SKM-1 (cell line): ENCODE data around the gene PCDH15.

ENCODE experiments used
- DNase-seq: peaks from one replicate; lab custom pipeline; 2025; ENCODE audit not compliant: unreplicated experiment; lab: John Stamatoyannopoulos, UW

Gene PCDH15

GRCh38 chr10:54708591-54708990, 92.4 kb downstream of the PCDH15 start:
- DNase-seq: no peak

GRCh38 chr10:54708021-54708420, 93.0 kb downstream of the PCDH15 start:
- no peak for DNase-seq

GRCh38 chr10:54702583-54703485, 98.2 kb downstream of the PCDH15 start:
- no peak for DNase-seq

- DNase-seq: no peak
These were observed 109.7 kb downstream of the PCDH15 start for GRCh38 chr10:54691331-54691730.

DNA sequence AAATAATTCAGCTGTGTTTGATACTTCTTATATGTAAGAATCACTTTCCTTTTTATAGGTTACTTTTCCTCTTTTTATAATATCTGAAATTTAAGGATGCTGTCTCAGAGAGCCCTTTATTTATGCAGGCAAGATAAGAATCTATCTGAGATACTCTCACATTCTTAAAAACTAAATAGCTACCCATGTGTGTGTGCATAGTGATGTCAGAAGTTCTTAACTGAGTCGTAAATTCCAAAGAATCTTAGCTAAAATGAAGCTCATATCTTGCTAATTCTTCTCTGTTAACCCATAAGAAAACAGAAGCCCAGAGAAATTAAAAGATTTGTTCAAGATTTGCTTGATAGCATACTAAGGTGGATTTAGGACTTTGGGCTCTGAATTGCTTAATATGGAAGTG, 118.5 kb downstream of the PCDH15 start:
- no peak for DNase-seq

DNA sequence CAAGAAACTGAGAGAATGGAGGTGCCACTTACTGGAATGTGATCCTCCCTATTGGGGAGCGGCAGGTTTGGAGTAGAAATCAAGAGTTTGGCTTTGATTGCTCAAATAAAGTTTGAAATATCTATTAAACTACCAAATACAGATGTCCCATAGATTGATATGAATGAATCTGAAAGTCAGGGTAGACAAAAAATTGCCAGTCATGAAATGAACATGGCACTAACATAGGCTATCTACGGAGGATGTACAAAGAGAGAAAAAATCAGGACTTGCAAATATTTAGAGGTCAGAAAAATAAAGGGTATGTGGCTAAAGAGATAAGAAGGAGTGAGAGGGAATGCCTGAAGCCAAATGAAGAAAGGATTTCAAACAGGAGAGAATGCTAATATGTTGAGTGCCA, 119.9 kb downstream of the PCDH15 start:
- DNase-seq: no peak

DNA sequence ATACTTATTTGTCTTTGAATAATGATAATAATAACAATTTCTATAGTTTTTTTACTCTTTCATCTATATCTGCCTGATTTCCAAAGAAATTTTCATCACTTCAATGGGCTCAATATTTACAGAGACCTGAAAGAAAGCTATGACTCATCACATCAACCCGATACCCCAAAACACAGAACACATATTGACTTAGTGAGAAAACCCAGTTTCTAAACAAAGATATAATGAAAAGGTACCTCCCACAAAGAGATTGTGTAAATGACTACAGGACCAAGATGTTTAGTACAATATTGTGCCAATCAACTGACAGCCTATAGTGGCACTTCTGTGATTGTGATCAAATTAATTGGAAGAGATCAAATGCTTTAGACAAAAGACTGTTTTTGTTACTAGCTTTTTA, 133.9 kb downstream of the PCDH15 start:
- no peak for DNase-seq

GRCh38 chr10:54666192-54666591, 134.8 kb downstream of the PCDH15 start:
- no peak for DNase-seq

- no peak for DNase-seq
These were observed 135.9 kb downstream of the PCDH15 start for GRCh38 chr10:54665095-54665494.

DNA sequence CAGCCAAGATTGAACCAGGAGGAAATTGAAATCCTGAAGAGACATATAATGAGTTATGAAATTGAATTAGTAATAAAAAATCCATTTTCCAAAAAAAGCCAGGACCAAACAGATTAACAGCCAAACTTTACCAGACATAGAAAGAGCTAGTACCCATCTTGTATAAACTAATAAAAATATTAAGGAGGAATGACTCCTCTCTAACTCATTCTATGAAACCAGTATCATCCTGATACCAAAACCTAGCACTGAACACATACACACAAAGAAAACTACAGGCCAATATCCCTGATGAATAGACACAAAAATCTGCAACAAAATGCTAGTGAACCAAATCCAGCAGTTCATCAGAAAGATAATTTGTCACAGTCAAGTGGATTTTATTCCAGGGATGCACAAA, 140.6 kb downstream of the PCDH15 start:
- DNase-seq: no peak

DNA sequence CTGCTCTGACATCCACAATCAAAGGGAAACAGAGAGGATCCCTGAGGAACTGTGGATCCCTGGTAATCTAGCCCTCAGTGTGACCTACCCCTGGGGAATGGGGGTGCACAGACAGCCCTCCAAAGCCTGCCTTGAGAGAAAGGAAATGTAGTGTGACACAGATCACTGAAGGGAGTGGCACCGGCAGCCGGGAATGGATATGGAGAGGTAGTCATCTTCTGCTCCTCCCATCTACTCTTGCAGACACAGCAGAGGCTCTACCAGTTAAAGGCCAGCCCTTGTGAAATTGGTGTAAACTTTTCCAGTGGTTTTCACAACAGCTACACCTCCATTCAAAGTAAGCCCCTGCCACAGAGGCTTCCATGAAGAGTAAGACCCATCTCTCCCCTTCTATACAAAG, 144.4 kb downstream of the PCDH15 start:
- DNase-seq: no peak

DNA sequence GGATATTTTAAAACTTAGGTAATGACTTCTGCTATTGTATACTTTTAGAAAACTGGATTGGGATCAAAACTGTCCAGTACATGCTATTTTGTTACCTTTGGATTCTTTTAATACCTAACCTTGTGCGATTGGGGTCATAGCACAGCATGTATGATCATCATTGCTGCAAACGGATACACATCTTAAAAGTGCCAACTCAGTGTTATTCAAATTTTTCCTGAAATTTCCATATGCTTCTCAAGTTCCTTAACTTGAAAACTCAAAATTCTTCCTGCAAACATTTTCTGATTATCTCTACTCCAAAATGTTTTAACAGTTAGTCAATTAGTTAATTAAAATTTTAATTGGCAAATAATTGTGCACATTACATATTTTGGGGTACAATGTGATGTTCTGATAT, 147.5 kb downstream of the PCDH15 start:
- DNase-seq: no peak

DNA sequence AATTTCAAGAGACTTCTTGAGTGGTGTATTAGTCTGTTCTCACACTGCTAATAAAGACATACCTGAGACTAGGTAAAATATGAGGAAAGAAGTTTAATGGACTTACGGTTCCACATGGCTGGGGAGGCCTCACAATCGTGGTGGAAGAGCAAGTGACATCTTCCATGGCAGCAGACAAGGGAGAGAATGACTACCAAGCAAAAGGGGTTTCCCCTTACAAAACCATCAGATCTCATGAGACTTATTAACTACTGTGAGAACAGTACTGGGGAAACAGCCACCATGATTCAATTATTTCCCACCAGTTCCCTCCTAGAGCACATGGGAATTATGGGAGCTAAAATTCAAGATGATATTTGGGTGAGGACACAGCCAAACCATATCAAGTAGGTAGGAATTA, 150.5 kb downstream of the PCDH15 start:
- no peak for DNase-seq

GRCh38 chr10:54622017-54622416, 179.0 kb downstream of the PCDH15 start:
- DNase-seq: no peak

GRCh38 chr10:54620352-54620751, 180.7 kb downstream of the PCDH15 start:
- DNase-seq: no peak

DNA sequence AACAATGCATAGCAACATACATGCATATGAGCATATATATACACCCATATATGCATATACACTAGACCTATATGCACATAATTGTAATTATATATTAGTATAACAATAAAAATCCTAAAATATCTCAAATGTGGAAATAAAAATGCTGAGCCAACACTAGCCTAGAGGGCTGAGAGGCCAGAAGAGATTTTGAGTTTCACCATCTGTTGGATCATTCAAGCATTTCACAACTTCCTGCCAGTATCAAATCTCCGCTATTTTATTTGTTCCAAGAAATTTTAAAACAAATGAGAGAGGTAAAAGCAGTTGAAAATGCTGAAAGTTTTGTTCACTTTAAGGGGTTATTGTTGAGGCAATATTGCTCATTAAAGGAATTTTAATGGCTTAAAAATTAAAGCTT, 187.0 kb downstream of the PCDH15 start:
- no peak for DNase-seq

- no peak for DNase-seq
These were observed 187.9 kb downstream of the PCDH15 start for GRCh38 chr10:54613162-54613561.

- DNase-seq: no peak
These were observed 191.6 kb downstream of the PCDH15 start for GRCh38 chr10:54609423-54609822.

GRCh38 chr10:54607983-54608382, 193.0 kb downstream of the PCDH15 start:
- no peak for DNase-seq

- no peak for DNase-seq
These were observed 206.7 kb downstream of the PCDH15 start for GRCh38 chr10:54594289-54594688.

DNA sequence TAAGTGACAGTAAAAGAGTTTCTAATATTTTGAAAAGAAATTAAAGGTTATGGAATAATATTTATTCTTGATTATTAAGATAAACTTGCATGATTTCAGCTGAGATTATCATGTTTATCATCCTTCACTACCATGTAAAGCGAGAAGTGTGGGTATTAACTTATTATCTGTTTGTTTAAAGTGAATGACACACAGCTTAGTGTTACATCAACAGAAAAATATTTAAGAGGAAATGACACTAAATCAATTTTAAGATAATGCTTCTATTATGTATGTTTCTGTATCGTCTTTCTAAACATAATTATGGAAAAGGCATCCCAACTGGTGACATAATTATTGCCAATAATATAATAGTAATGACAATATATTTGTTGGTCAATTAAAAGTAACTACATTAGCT, 213.1 kb downstream of the PCDH15 start:
- no peak for DNase-seq

DNA sequence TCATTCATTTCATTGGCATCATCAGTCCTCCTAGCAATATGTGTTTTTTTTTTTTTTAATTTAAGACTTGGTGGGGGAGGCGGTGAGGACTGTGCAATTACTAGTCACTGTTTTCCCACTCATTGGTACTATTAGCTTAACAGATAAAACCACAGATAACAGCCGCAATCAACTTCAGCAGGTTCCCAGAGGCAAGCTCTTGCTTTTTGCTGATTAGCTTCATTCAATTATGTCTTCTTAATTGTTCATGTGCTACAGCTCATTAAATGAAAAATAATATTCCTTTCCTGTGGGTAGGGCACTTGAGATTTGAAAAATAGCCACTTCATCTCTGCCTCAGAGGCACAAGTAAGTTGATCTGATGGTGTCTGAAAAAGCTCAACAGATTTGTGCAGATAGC, 215.5 kb downstream of the PCDH15 start:
- no peak for DNase-seq

GRCh38 chr10:54577682-54578081, 223.3 kb downstream of the PCDH15 start:
- DNase-seq: no peak
